IMR-90 (cell line): ENCODE measurements around the gene ARFGAP3. TPM values are rescaled to one million over a fixed set of nuclear protein-coding genes. Genes with fewer than 3 reads are reported as not detected.
A peak's percentile ranks its signal among the peaks of the same experiment; 100 is the strongest.

Source experiments
- ATAC-seq: fragments of 200-7000 bp; cut with Tn5 transposase; 2 replicates; pipeline ENCODE4 v1.9.1; 2020; ENCODE audit warnings: low read depth, mild to moderate bottlenecking, moderate library complexity
- BruUV-seq: library from RNA; stranded (reverse); fragments of 400-500 nt; replicated peaks from 2 replicates; lab custom pipeline; 2021; lab: Mats Ljungman, UMichigan
- CTCF ChIA-PET: fragments of 300-600 bp; formaldehyde crosslinking; extraction: SDS; loops from one replicate; lab custom pipeline; 2021; ENCODE audit warnings: antibody characterized with exemption; lab: Yijun Ruan, JAX
- POLR2A ChIA-PET: fragments of 300-600 bp; sonication (Branson Sonifier 250); formaldehyde crosslinking; loops from one replicate; lab custom pipeline; 2022; ENCODE audit warnings: antibody characterized with exemption; ENCODE audit not compliant: unreplicated experiment; lab: Charles Lee
- DNase-seq: peaks from one replicate; pipeline ENCODE4 v3.0.0; 2013
- H2AFZ ChIP-seq: replicated peaks from 2 replicates; pipeline ENCODE3; 2013; ENCODE audit warnings: low read length, mild to moderate bottlenecking; ENCODE audit not compliant: poor library complexity
- H2AK5ac ChIP-seq: 2 replicates; pipeline ENCODE4 v1.6.1; 2013; ENCODE audit warnings: low read depth, low read length, inconsistent platforms
- H2AK9ac ChIP-seq: replicated peaks from 2 replicates; pipeline ENCODE3; 2013; ENCODE audit warnings: mild to moderate bottlenecking, low read depth, low read length, moderate library complexity; ENCODE audit not compliant: poor library complexity
- H2BK120ac ChIP-seq: 2 replicates; pipeline ENCODE4 v1.6.1; 2013; ENCODE audit warnings: low read depth, low read length, inconsistent platforms
- H2BK15ac ChIP-seq: 3 replicates; pipeline ENCODE4 v1.6.1; 2013; ENCODE audit warnings: low read depth, low read length, inconsistent platforms
- H2BK20ac ChIP-seq: 2 replicates; pipeline ENCODE4 v1.6.1; 2013; ENCODE audit warnings: low read depth, mild to moderate bottlenecking, inconsistent platforms, low read length, moderate library complexity
- H2BK5ac ChIP-seq: 2 replicates; pipeline ENCODE4 v1.6.1; 2013; ENCODE audit warnings: mild to moderate bottlenecking, low read depth, low read length, inconsistent platforms; ENCODE audit not compliant: poor library complexity, severe bottlenecking
- H3K14ac ChIP-seq: replicated peaks from 2 replicates; pipeline ENCODE4 v1.6.1; 2013; ENCODE audit warnings: low read depth, low read length, inconsistent platforms
- H3K18ac ChIP-seq: 2 replicates; pipeline ENCODE4 v1.6.1; 2013; ENCODE audit warnings: low read depth, low read length, control low read depth
- H3K23ac ChIP-seq: 2 replicates; pipeline ENCODE4 v1.6.1; 2013; ENCODE audit warnings: low read depth, low read length, inconsistent platforms
- H3K27ac ChIP-seq: 2 replicates; pipeline ENCODE4 v1.5.1; 2013; ENCODE audit warnings: mild to moderate bottlenecking, control low read depth, low read length; ENCODE audit not compliant: insufficient read depth
- H3K27me3 ChIP-seq: 2 replicates; pipeline ENCODE4 v1.6.1; 2013; ENCODE audit warnings: low read length; ENCODE audit not compliant: control insufficient read depth, insufficient read depth
- H3K36me3 ChIP-seq: 2 replicates; pipeline ENCODE4 v1.6.1; 2013; ENCODE audit warnings: low read length, mixed read lengths; ENCODE audit not compliant: control insufficient read depth, insufficient read depth
- H3K4ac ChIP-seq: 2 replicates; pipeline ENCODE4 v1.6.1; 2013; ENCODE audit warnings: low read depth, low read length, inconsistent platforms
- H3K4me1 ChIP-seq: 2 replicates; pipeline ENCODE4 v1.6.1; 2013; ENCODE audit warnings: low read length, mixed read lengths; ENCODE audit not compliant: control insufficient read depth, insufficient read depth
- H3K4me2 ChIP-seq: 2 replicates; pipeline ENCODE4 v1.6.1; 2013; ENCODE audit warnings: low read depth, mild to moderate bottlenecking, control low read depth, low read length, moderate library complexity
- H3K4me3 ChIP-seq: 2 replicates; pipeline ENCODE4 v1.5.1; 2013; ENCODE audit warnings: low read depth, mild to moderate bottlenecking, control low read depth, low read length, moderate library complexity; ENCODE audit not compliant: insufficient read depth
- H3K56ac ChIP-seq: 2 replicates; pipeline ENCODE4 v1.6.1; 2013; ENCODE audit warnings: low read length, inconsistent platforms; ENCODE audit not compliant: insufficient read depth; ENCODE audit errors: extremely low read depth
- H3K79me1 ChIP-seq, 2 experiments: 2 replicates each; pipeline ENCODE4 v1.6.1; 2013; ENCODE audit warnings: low read length in 2 of 2, inconsistent platforms in 1 of 2, low read depth in 1 of 2
- H3K9ac ChIP-seq: 2 replicates; pipeline ENCODE4 v1.6.1; 2013; ENCODE audit warnings: low read depth, low read length, control low read depth
- H3K9me1 ChIP-seq: 2 replicates; pipeline ENCODE4 v1.6.1; 2013; ENCODE audit warnings: low read length, inconsistent platforms; ENCODE audit not compliant: insufficient read depth
- H3K9me3 ChIP-seq: 2 replicates; pipeline ENCODE4 v1.6.1; 2013; ENCODE audit warnings: low read length; ENCODE audit not compliant: control insufficient read depth, insufficient read depth
- H4K20me1 ChIP-seq: 2 replicates; pipeline ENCODE4 v1.6.1; 2013; ENCODE audit warnings: low read length, inconsistent platforms; ENCODE audit not compliant: insufficient read depth
- H4K5ac ChIP-seq: 2 replicates; pipeline ENCODE4 v1.6.1; 2013; ENCODE audit warnings: mild to moderate bottlenecking, low read depth, low read length, control low read depth
- H4K8ac ChIP-seq, 2 experiments: 2 replicates each; pipeline ENCODE4 v1.6.1; 2013; ENCODE audit warnings: low read depth in 2 of 2, low read length in 2 of 2, control low read depth in 1 of 2, inconsistent platforms in 1 of 2
- H4K91ac ChIP-seq: 2 replicates; pipeline ENCODE4 v1.6.1; 2013; ENCODE audit warnings: low read depth, low read length, inconsistent platforms; ENCODE audit not compliant: insufficient read depth
- BHLHE40 ChIP-seq: fragments of 150-350 bp; IDR thresholded peaks from 2 replicates; pipeline ENCODE4 v1.6.1; 2016; ENCODE audit warnings: mild to moderate bottlenecking, low read depth, low read length
- CEBPB ChIP-seq: IDR thresholded peaks from 2 replicates; pipeline ENCODE4 v1.6.1; 2012; ENCODE audit warnings: low read depth, low read length, improper control_type of control experiment
- CHD1 ChIP-seq: IDR thresholded peaks from 2 replicates; pipeline ENCODE4 v1.6.1; 2012; ENCODE audit warnings: low read depth, low read length, improper control_type of control experiment
- CTCF ChIP-seq: conservative IDR thresholded peaks from 2 replicates; pipeline ENCODE4 v1.5.1; 2012; ENCODE audit warnings: mild to moderate bottlenecking, low read depth, low read length, improper control_type of control experiment
- MAFK ChIP-seq: IDR thresholded peaks from 2 replicates; pipeline ENCODE4 v1.6.1; 2012; ENCODE audit warnings: low read depth, low read length, improper control_type of control experiment
- MAZ ChIP-seq: IDR thresholded peaks from 2 replicates; pipeline ENCODE4 v1.6.1; 2012; ENCODE audit warnings: low read depth, mild to moderate bottlenecking, low read length, improper control_type of control experiment, moderate library complexity, borderline replicate concordance
- MXI1 ChIP-seq: IDR thresholded peaks from 2 replicates; pipeline ENCODE4 v1.6.1; 2012; ENCODE audit warnings: low read depth, mild to moderate bottlenecking, low read length, moderate library complexity, borderline replicate concordance
- NFE2L2 ChIP-seq: fragments of 150-350 bp; IDR thresholded peaks from 2 replicates; pipeline ENCODE4 v1.6.1; 2016; ENCODE audit warnings: low read depth, mild to moderate bottlenecking, low read length
- POLR2A ChIP-seq: IDR thresholded peaks from 2 replicates; pipeline ENCODE4 v1.6.1; 2012; ENCODE audit warnings: mild to moderate bottlenecking, low read depth, low read length
- RAD21 ChIP-seq: IDR thresholded peaks from 2 replicates; pipeline ENCODE4 v1.6.1; 2012; ENCODE audit warnings: low read length, improper control_type of control experiment
- RCOR1 ChIP-seq: IDR thresholded peaks from 2 replicates; pipeline ENCODE4 v1.6.1; 2012; ENCODE audit warnings: mild to moderate bottlenecking, low read length, improper control_type of control experiment; ENCODE audit not compliant: insufficient replicate concordance
- RFX5 ChIP-seq: IDR thresholded peaks from 2 replicates; pipeline ENCODE4 v1.8.0; 2012; ENCODE audit warnings: low read depth, mild to moderate bottlenecking, low read length, moderate library complexity
- SMC3 ChIP-seq: fragments of 150-350 bp; IDR thresholded peaks from 2 replicates; pipeline ENCODE4 v1.6.1; 2016; ENCODE audit warnings: low read depth, mild to moderate bottlenecking, antibody characterized with exemption, low read length, moderate library complexity
- whole genome bisulfite sequencing, 2 experiments: methylation state at CpG; one replicate each; pipeline versions ENCODE4 v1.1.5 to v1.1.7; 2013; ENCODE audit warnings: missing lambda C conversion rate in 2 of 2; ENCODE audit not compliant: insufficient read length in 1 of 2; ENCODE audit errors: extremely low coverage in 2 of 2; 5-methylcytosine and 5-hydroxymethylcytosine counted together
- dilution Hi-C: fragments of 300-500 bp; cut with HindIII; formaldehyde crosslinking; loops from one replicate; pipeline ENCODE4 v1.14.3; 2018; ENCODE audit warnings: low sequenced_read_pairs; ENCODE audit not compliant: unreplicated experiment
- in situ Hi-C: fragments of 300-500 bp; cut with MboI; formaldehyde crosslinking; loops from 3 replicates; pipeline ENCODE4 v1.14.3; 2019; ENCODE audit warnings: low sequenced_read_pairs, inconsistent platforms, mixed read lengths
- intact Hi-C: fragments of 100-400 bp; cut with micrococcal nuclease; formaldehyde crosslinking; loops from 2 replicates; pipeline ENCODE4 v1.10.0; 2022
- polyA plus RNA-seq, 3 experiments: library from polyadenylated mRNA; depleted of rRNA; stranded (reverse); fragments of >200 nt; gene quantifications; 2 replicates each; pipeline ENCODE4 v1.2.3, GENCODE V29; 2012; ENCODE audit warnings: low replicate concordance in 1 of 3
- total RNA-seq: library from RNA; depleted of rRNA; stranded (reverse); fragments of >200 nt; gene quantifications from 2 replicates; pipeline ENCODE4 v1.2.3, GENCODE V29; 2012
- TF ChIP-seq, protein P1 (sequence below): fragments of 150-350 bp; IDR thresholded peaks from 2 replicates; pipeline ENCODE4 v1.6.1; 2016; ENCODE audit warnings: low read depth, mild to moderate bottlenecking, low read length, moderate library complexity, borderline replicate concordance
- TF ChIP-seq, protein P2 (sequence below): fragments of 150-350 bp; IDR thresholded peaks from 2 replicates; pipeline ENCODE4 v1.6.1; 2017; ENCODE audit warnings: mild to moderate bottlenecking, antibody characterized with exemption, low read length, low read depth

ARFGAP3 gene
- total and polyA plus RNA-seq, 2 of the 4 experiments (the other 2 are of a cell fraction), result 50.0 to 70.1 TPM

DNA sequence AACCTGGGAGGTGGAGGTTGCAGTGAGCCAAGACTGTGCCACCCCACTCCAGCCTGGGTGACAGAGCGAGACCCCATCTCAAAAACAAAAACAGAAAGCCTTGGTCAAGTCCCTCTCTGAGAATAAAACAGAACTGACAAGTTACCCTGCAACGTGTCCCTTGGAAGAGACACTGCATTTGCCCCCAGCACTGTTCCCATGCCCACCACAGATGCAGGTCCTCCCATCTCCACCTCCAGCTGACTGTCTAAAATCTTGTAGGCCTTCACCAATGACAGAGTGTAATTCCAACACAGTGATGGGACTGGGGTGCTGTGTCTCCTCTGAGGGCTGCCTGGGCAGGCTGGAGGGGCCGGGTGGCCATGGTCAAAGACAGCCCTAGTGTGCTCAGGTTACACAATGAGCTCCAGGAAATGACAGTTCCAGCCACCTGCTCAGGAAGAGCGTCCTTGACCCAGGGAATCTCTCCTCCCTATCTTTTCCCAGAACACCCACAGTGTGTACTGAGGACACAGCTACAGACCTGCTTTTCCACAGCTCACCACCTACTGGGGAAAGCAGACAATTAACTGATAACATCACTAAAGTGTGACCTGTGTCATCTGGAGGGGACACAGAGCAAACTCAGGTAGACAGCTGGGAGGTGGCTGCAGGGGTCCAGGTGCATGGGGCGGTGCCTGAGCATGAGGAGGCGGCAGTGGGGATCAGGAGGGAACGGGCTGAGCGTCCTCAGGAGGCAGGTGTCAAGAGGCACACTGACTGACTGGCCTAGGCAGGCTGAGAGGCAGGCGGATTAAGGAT lies 56.4 kb downstream of the ARFGAP3 start:
- no peak overlapping the region for H3K4ac ChIP-seq
- no peaks in the 10 kb centered on the region for H3K27me3 ChIP-seq
- H3K9me3 ChIP-seq, result no peaks in the 10 kb centered on the region
- H2AK5ac ChIP-seq, result no peak overlapping the region
- H3K23ac ChIP-seq, result no peak overlapping the region
- 88% methylated on average over 3 of the region's 9 CpGs; no CpG with 5 or more reads in 1 of the 2 experiments for WGBS, 2 experiments
- ATAC-seq (no peak), DNase-seq (no peak)
- no peak overlapping the region for H4K5ac ChIP-seq
- no peak overlapping the region for H4K8ac ChIP-seq
- H3K9ac ChIP-seq, result no peak overlapping the region
- peak overlapping the region; percentile 19 for H2AFZ ChIP-seq
- no peak overlapping the region for H3K56ac ChIP-seq
- intact Hi-C loops (no loop called here), in situ Hi-C loops (no loop called here), dilution Hi-C loops (no loop called here)
- H3K36me3 ChIP-seq, result peaks cover 63% of the 10 kb centered on the region
- H3K4me2 ChIP-seq, result no peak overlapping the region
- H3K4me1 ChIP-seq, result peaks cover 10% of the 10 kb centered on the region
- ChIA-PET CTCF (interaction anchor here (0.5 kb wide), 1 partner anchor 95 kb away, joined by 6 read pairs; no protein-coding TSS in a partner anchor), POLR2A (no interaction called here)
- no TSS peak for BruUV-seq
- no peak overlapping the region for H3K14ac ChIP-seq
- H4K20me1 ChIP-seq, result peaks cover 4% of the 10 kb centered on the region; the same call in 1 of the 2 replicates
- no peak overlapping the region for H2BK5ac ChIP-seq
- H3K4me3 ChIP-seq, result no peak overlapping the region
- H2BK20ac ChIP-seq, result no peak overlapping the region
- H3K9me1 ChIP-seq, result peaks cover 13% of the 10 kb centered on the region; the same call in 1 of the 2 replicates
- no peak overlapping the region for H2BK120ac ChIP-seq
- no peak overlapping the region for H3K18ac ChIP-seq
- no peak overlapping the region for H4K91ac ChIP-seq
- no peak overlapping the region for H2BK15ac ChIP-seq
- H3K27ac ChIP-seq, result no peak overlapping the region
- H2AK9ac ChIP-seq, result no peak overlapping the region
- H3K79me1 ChIP-seq, result peaks cover 4 to 58% of the 10 kb centered on the region in 2 experiments
- TF ChIP-seq, protein P1, sequence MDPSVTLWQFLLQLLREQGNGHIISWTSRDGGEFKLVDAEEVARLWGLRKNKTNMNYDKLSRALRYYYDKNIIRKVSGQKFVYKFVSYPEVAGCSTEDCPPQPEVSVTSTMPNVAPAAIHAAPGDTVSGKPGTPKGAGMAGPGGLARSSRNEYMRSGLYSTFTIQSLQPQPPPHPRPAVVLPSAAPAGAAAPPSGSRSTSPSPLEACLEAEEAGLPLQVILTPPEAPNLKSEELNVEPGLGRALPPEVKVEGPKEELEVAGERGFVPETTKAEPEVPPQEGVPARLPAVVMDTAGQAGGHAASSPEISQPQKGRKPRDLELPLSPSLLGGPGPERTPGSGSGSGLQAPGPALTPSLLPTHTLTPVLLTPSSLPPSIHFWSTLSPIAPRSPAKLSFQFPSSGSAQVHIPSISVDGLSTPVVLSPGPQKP, result no peak
- TF ChIP-seq MXI1 (no peak), CEBPB (no peak), RAD21 (no peak), MAZ (no peak), CHD1 (no peak), NFE2L2 (no peak), CTCF (no peak), MAFK (no peak), RCOR1 (no peak), SMC3 (no peak), RFX5 (no peak), POLR2A (no peak), BHLHE40 (no peak)
- TF ChIP-seq, protein P2, sequence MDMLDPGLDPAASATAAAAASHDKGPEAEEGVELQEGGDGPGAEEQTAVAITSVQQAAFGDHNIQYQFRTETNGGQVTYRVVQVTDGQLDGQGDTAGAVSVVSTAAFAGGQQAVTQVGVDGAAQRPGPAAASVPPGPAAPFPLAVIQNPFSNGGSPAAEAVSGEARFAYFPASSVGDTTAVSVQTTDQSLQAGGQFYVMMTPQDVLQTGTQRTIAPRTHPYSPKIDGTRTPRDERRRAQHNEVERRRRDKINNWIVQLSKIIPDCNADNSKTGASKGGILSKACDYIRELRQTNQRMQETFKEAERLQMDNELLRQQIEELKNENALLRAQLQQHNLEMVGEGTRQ, result no peak
